ENCODE results near the gene ANKS3. TPM values are rescaled to one million over a fixed set of nuclear protein-coding genes. Genes with fewer than 3 reads are reported as not detected.

The ANKS3 gene
- total RNA-seq, 1 donor from 2014 or later = 28.6 TPM

GRCh38 chr16:4750896-4751295 lies 16.8 kb upstream of the ANKS3 start:
- no peak for TF ChIP-seq CTCF (IDR thresholded peaks at IDR 0.05; ENCODE audit: insufficient read depth, low read length, poor library complexity, severe bottlenecking)
- Histone ChIP-seq H3K36me3 (ENCODE audit: control insufficient read depth, insufficient read depth, low read length) (peaks cover 1% of the 10 kb centered on the region), H3K27me3 (ENCODE audit: control insufficient read depth, insufficient read depth, low read length) (no peaks in the 10 kb centered on the region), H3K4me3 (ENCODE audit: low read depth, low read length) (no peak overlapping the region)
- DNase-seq (ENCODE audit: low read depth) = no peak

- Histone ChIP-seq H3K36me3 (ENCODE audit: control insufficient read depth, insufficient read depth, low read length) (peaks cover 1% of the 10 kb centered on the region), H3K27me3 (ENCODE audit: control insufficient read depth, insufficient read depth, low read length) (no peaks in the 10 kb centered on the region), H3K4me3 (ENCODE audit: low read depth, low read length) (no peak overlapping the region)
- no peak for DNase-seq (ENCODE audit: low read depth)
- no peak for TF ChIP-seq CTCF (IDR thresholded peaks at IDR 0.05; ENCODE audit: insufficient read depth, low read length, poor library complexity, severe bottlenecking)
Measured at GRCh38 chr16:4749700-4750257, 15.7 kb upstream of the ANKS3 start.

GRCh38 chr16:4748682-4749411 lies 14.8 kb upstream of the ANKS3 start:
- H3K36me3 ChIP-seq (ENCODE audit: control insufficient read depth, insufficient read depth, low read length) = peaks cover 1% of the 10 kb centered on the region
- no peak for TF ChIP-seq CTCF (IDR thresholded peaks at IDR 0.05; ENCODE audit: insufficient read depth, low read length, poor library complexity, severe bottlenecking)
- no peaks in the 10 kb centered on the region for H3K27me3 ChIP-seq (ENCODE audit: control insufficient read depth, insufficient read depth, low read length)
- no peak overlapping the region for H3K4me3 ChIP-seq (ENCODE audit: low read depth, low read length)
- no peak for DNase-seq (ENCODE audit: low read depth)

GRCh38 chr16:4747906-4748681 lies 14.0 kb upstream of the ANKS3 start:
- H3K4me3 ChIP-seq (ENCODE audit: low read depth, low read length) = no peak overlapping the region
- no peak for TF ChIP-seq CTCF (IDR thresholded peaks at IDR 0.05; ENCODE audit: insufficient read depth, low read length, poor library complexity, severe bottlenecking)
- DNase-seq (ENCODE audit: low read depth) = no peak

GRCh38 chr16:4746991-4747574 lies 13.0 kb upstream of the ANKS3 start:
- no peak overlapping the region for H3K4me3 ChIP-seq (ENCODE audit: low read depth, low read length)
- peaks cover 1% of the 10 kb centered on the region for H3K36me3 ChIP-seq (ENCODE audit: control insufficient read depth, insufficient read depth, low read length)
- no peak for DNase-seq (ENCODE audit: low read depth)
- TF ChIP-seq CTCF (IDR thresholded peaks at IDR 0.05; ENCODE audit: insufficient read depth, low read length, poor library complexity, severe bottlenecking) = no peak
- peaks cover 3% of the 10 kb centered on the region for H3K27me3 ChIP-seq (ENCODE audit: control insufficient read depth, insufficient read depth, low read length)

More at GRCh38 chr16:4747906-4748681, 14.0 kb upstream of the ANKS3 start:
- Histone ChIP-seq H3K27me3 (ENCODE audit: control insufficient read depth, insufficient read depth, low read length) (peaks cover 3% of the 10 kb centered on the region), H3K36me3 (ENCODE audit: control insufficient read depth, insufficient read depth, low read length) (peaks cover 1% of the 10 kb centered on the region)

Measured in kidney epithelial cell (primary cell).